ENCODE results near the gene GLIS1.

Gene GLIS1

DNA sequence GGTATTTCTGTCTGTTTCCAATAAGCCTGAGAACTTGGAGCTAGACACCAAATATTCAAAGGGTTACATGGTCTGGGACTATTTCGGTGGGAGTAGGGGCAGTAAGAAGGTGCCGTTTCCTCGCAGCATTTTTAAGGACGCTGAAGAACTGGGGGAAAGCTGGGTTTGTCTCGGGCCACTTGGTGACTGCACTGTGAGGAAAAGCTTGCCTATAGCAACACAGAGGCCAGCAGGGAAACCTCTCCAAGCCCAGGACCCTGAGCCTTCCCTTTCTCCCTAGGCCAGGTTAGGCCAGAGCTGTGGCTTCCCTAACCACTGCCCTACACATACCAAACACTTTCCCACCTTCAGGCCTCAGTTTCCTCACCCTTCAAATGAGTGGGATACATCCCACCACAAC, 3.3 kb downstream of the GLIS1 start:
- TF ChIP-seq EZH2phosphoT487 (IDR thresholded peaks at IDR 0.05; ENCODE audit: borderline replicate concordance, low read length) (no peak), CTCF (IDR thresholded peaks at IDR 0.05; ENCODE audit: low read depth, low read length, poor library complexity, severe bottlenecking) (no peak)
- Histone ChIP-seq H3F3A (ENCODE audit: control insufficient read depth, insufficient read depth) (no peaks in the 10 kb centered on the region), H4K20me1 (ENCODE audit: control insufficient read depth, insufficient read depth, low read depth, low read length) (no peaks in the 10 kb centered on the region), H3K4me3 (ENCODE audit: low read length) (no peak overlapping the region), H3K36me3 (ENCODE audit: control insufficient read depth, low read length) (no peaks in the 10 kb centered on the region), H3K79me2 (ENCODE audit: control insufficient read depth, low read length) (no peaks in the 10 kb centered on the region), H3K9me2 (replicated peaks; ENCODE audit: control insufficient read depth, low read length) (no peaks in the 10 kb centered on the region), H3K4me2 (ENCODE audit: low read length) (no peak overlapping the region), H3K9me3 (ENCODE audit: control insufficient read depth, insufficient read depth, low read length) (no peaks in the 10 kb centered on the region), H3K27ac (ENCODE audit: low read depth, low read length) (no peak overlapping the region), H3K4me1 (ENCODE audit: control insufficient read depth, low read length) (peaks cover 7% of the 10 kb centered on the region), H3K27me3 (ENCODE audit: control insufficient read depth, low read length) (peaks cover 60% of the 10 kb centered on the region)

DNA sequence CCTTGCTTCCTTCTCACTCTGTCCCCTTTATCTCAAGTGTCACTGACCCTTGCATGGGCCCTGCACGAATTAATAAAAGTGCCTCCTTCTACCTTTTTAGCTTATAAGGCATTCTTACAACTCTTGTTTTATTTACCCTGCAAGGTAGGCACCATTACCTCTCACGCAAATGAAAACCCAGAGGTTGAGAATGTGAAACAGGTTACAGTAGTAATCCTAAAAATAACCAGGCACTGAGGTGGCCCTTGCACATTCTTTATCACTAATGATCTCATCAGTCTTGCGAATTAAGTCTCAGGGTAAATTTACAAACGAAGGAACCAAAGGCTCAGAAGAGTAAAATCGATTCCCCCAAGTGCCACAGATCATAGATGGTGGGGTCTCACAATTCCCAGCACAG, 3.7 kb downstream of the GLIS1 start:
- Histone ChIP-seq H3K4me2 (ENCODE audit: low read length) (no peak overlapping the region), H4K20me1 (ENCODE audit: control insufficient read depth, insufficient read depth, low read depth, low read length) (no peaks in the 10 kb centered on the region), H3K9me2 (replicated peaks; ENCODE audit: control insufficient read depth, low read length) (no peaks in the 10 kb centered on the region), H3K27ac (ENCODE audit: low read depth, low read length) (no peak overlapping the region), H3K4me3 (ENCODE audit: low read length) (no peak overlapping the region), H3K4me1 (ENCODE audit: control insufficient read depth, low read length) (peaks cover 7% of the 10 kb centered on the region), H3K9me3 (ENCODE audit: control insufficient read depth, insufficient read depth, low read length) (no peaks in the 10 kb centered on the region), H3K36me3 (ENCODE audit: control insufficient read depth, low read length) (no peaks in the 10 kb centered on the region), H3F3A (ENCODE audit: control insufficient read depth, insufficient read depth) (no peaks in the 10 kb centered on the region), H3K79me2 (ENCODE audit: control insufficient read depth, low read length) (no peaks in the 10 kb centered on the region), H3K27me3 (ENCODE audit: control insufficient read depth, low read length) (peaks cover 60% of the 10 kb centered on the region)
- TF ChIP-seq CTCF (IDR thresholded peaks at IDR 0.05; ENCODE audit: low read depth, low read length, poor library complexity, severe bottlenecking) = no peak
- no peak for TF ChIP-seq EZH2phosphoT487 (IDR thresholded peaks at IDR 0.05; ENCODE audit: borderline replicate concordance, low read length)

DNA sequence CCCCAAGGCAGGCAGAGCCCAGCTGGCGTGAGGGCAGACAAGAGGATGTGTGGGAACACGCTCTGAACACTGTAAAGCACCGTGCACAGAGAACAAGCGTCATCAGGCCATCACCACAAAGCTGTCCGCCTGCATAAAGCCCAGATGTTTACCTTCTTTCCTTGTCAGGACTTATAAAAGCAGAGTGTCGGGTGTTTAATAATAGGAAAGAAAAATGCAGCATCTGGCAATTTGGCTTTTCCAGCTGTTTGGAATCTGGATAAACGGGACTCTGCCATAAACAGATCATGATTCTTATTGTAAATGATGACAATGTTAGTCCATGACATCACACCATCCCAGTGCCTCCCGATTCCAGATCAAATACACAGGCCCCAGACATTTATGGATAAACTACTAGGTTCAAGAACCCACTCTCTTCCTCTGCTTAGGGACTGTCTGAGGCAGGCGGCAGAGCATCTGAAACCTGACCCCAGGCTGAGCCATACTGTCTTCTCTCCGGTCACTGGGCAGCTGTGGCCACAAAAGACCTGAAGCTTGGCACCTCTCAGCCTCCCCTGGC, 4.2 kb downstream of the GLIS1 start:
- no peaks in the 10 kb centered on the region for H3K36me3 ChIP-seq (ENCODE audit: control insufficient read depth, low read length)
- no peaks in the 10 kb centered on the region for H4K20me1 ChIP-seq (ENCODE audit: control insufficient read depth, insufficient read depth, low read depth, low read length)
- H3K27me3 ChIP-seq (ENCODE audit: control insufficient read depth, low read length) = peaks cover 55% of the 10 kb centered on the region
- no peaks in the 10 kb centered on the region for H3K79me2 ChIP-seq (ENCODE audit: control insufficient read depth, low read length)
- peaks cover 7% of the 10 kb centered on the region for H3K4me1 ChIP-seq (ENCODE audit: control insufficient read depth, low read length)
- TF ChIP-seq EZH2phosphoT487 (IDR thresholded peaks at IDR 0.05; ENCODE audit: borderline replicate concordance, low read length) = no peak; the same call in 1 of the 2 replicates
- TF ChIP-seq CTCF (IDR thresholded peaks at IDR 0.05; ENCODE audit: low read depth, low read length, poor library complexity, severe bottlenecking) = no peak
- H3K27ac ChIP-seq (ENCODE audit: low read depth, low read length) = no peak overlapping the region
- H3K4me3 ChIP-seq (ENCODE audit: low read length) = no peak overlapping the region
- H3K9me3 ChIP-seq (ENCODE audit: control insufficient read depth, insufficient read depth, low read length) = no peaks in the 10 kb centered on the region
- no peaks in the 10 kb centered on the region for H3F3A ChIP-seq (ENCODE audit: control insufficient read depth, insufficient read depth)
- H3K4me2 ChIP-seq (ENCODE audit: low read length) = no peak overlapping the region
- H3K9me2 ChIP-seq (replicated peaks; ENCODE audit: control insufficient read depth, low read length) = no peaks in the 10 kb centered on the region

Measured in DOHH2 (cell line).